KMS-11 (cell line): ENCODE data around the gene CCDC181.

Experiments used
- H2AFZ ChIP-seq: fragments of 200-600 bp; sonication (generic); 2 replicates; pipeline ENCODE4 v1.6.1; 2016; ENCODE audit warnings: antibody characterized with exemption, mixed run types, low read depth
- H3K27ac ChIP-seq: fragments of 200-600 bp; sonication (generic); 2 replicates; pipeline ENCODE4 v1.6.1; 2016; ENCODE audit warnings: mild to moderate bottlenecking, mixed run types
- H3K27me3 ChIP-seq: fragments of 200-600 bp; sonication (generic); 2 replicates; pipeline ENCODE4 v1.6.1; 2017; ENCODE audit warnings: mild to moderate bottlenecking, low read depth, mixed run types, moderate library complexity; ENCODE audit not compliant: insufficient read depth
- H3K36me3 ChIP-seq: fragments of 200-600 bp; sonication (generic); 2 replicates; pipeline ENCODE4 v1.6.1; 2017; ENCODE audit warnings: mild to moderate bottlenecking, mixed run types; ENCODE audit not compliant: insufficient read depth
- H3K4me1 ChIP-seq: fragments of 200-600 bp; sonication (generic); 2 replicates; pipeline ENCODE4 v1.6.1; 2016; ENCODE audit warnings: mild to moderate bottlenecking, low read depth, mixed run types; ENCODE audit not compliant: poor library complexity, severe bottlenecking
- H3K4me2 ChIP-seq: fragments of 200-600 bp; sonication (generic); 2 replicates; pipeline ENCODE4 v1.7.0; 2016; ENCODE audit warnings: mild to moderate bottlenecking, mixed run types
- H3K4me3 ChIP-seq: fragments of 200-600 bp; sonication (generic); IDR thresholded peaks from 2 replicates; pipeline ENCODE4 v1.6.1; 2017; ENCODE audit warnings: low read depth, low read length, mixed read lengths; ENCODE audit not compliant: insufficient read depth
- H3K79me2 ChIP-seq: fragments of 200-600 bp; sonication (generic); 2 replicates; pipeline ENCODE4 v1.6.1; 2016; ENCODE audit warnings: low read depth, mixed run types; ENCODE audit not compliant: insufficient read depth
- H3K9ac ChIP-seq: fragments of 200-600 bp; sonication (generic); 2 replicates; pipeline ENCODE4 v1.6.1; 2016; ENCODE audit warnings: mild to moderate bottlenecking, mixed run types
- H4K20me1 ChIP-seq: fragments of 200-600 bp; sonication (generic); 2 replicates; pipeline ENCODE4 v1.6.1; 2016; ENCODE audit warnings: mild to moderate bottlenecking, mixed run types; ENCODE audit not compliant: insufficient read depth
- CTCF ChIP-seq: fragments of 200-600 bp; sonication (generic); conservative IDR thresholded peaks from 2 replicates; pipeline ENCODE4 v1.6.1; 2017; ENCODE audit warnings: low read depth, mild to moderate bottlenecking, antibody characterized with exemption, low read length, moderate library complexity, mixed read lengths

CCDC181 gene

GRCh38 chr1:169383449-169383848, 43.8 kb downstream of the CCDC181 start:
- no peaks in the 10 kb centered on the region for H3K79me2 ChIP-seq
- H3K27ac ChIP-seq = no peak overlapping the region
- H3K4me1 ChIP-seq = no peaks in the 10 kb centered on the region
- H4K20me1 ChIP-seq = no peaks in the 10 kb centered on the region
- H3K4me3 ChIP-seq = no peak overlapping the region
- TF ChIP-seq CTCF = no peak
- no peak overlapping the region for H3K4me2 ChIP-seq
- no peaks in the 10 kb centered on the region for H3K27me3 ChIP-seq
- H3K9ac ChIP-seq = no peak overlapping the region
- H2AFZ ChIP-seq = no peak overlapping the region
- no peaks in the 10 kb centered on the region for H3K36me3 ChIP-seq

- H4K20me1 ChIP-seq = no peaks in the 10 kb centered on the region
- no peaks in the 10 kb centered on the region for H3K36me3 ChIP-seq
- H3K4me3 ChIP-seq = no peak overlapping the region
- H3K27me3 ChIP-seq = no peaks in the 10 kb centered on the region
- H2AFZ ChIP-seq = no peak overlapping the region
- no peak overlapping the region for H3K9ac ChIP-seq
- H3K4me1 ChIP-seq = no peaks in the 10 kb centered on the region
- no peak for TF ChIP-seq CTCF
- H3K79me2 ChIP-seq = no peaks in the 10 kb centered on the region
- no peak overlapping the region for H3K27ac ChIP-seq
- no peak overlapping the region for H3K4me2 ChIP-seq
These were observed 46.1 kb downstream of the CCDC181 start for GRCh38 chr1:169381162-169381561.

- no peaks in the 10 kb centered on the region for H3K27me3 ChIP-seq
- no peak overlapping the region for H3K4me2 ChIP-seq
- no peak overlapping the region for H3K27ac ChIP-seq
- H3K4me1 ChIP-seq = peaks cover 22% of the 10 kb centered on the region
- no peaks in the 10 kb centered on the region; the same call in 1 of the 2 replicates for H3K36me3 ChIP-seq
- no peak overlapping the region for H2AFZ ChIP-seq
- no peak overlapping the region for H3K4me3 ChIP-seq
- no peak for TF ChIP-seq CTCF
- peaks cover 12% of the 10 kb centered on the region; the same call in 1 of the 2 replicates for H3K79me2 ChIP-seq
- H3K9ac ChIP-seq = no peak overlapping the region
- H4K20me1 ChIP-seq = no peaks in the 10 kb centered on the region
These were observed 55.9 kb downstream of the CCDC181 start for GRCh38 chr1:169371404-169371803.

GRCh38 chr1:169368406-169368769, 58.9 kb downstream of the CCDC181 start:
- Histone ChIP-seq H4K20me1 (no peaks in the 10 kb centered on the region), H2AFZ (peak overlapping the region; percentile 81), H3K4me2 (peak overlapping the region; percentile 83), H3K79me2 (peaks cover 12% of the 10 kb centered on the region; the same call in 1 of the 2 replicates), H3K27ac (peak overlapping the region; percentile 48), H3K4me1 (peaks cover 25% of the 10 kb centered on the region), H3K36me3 (no peaks in the 10 kb centered on the region), H3K27me3 (no peaks in the 10 kb centered on the region), H3K4me3 (peak overlapping the region; percentile 72), H3K9ac (peak overlapping the region; percentile 38)
- TF ChIP-seq CTCF = no peak
